Measurements from ENCODE around the gene NGEF.
"Not testable (repeated sequence)": the region's sequence is repeated elsewhere in the genome, so short reads cannot be mapped to it uniquely, and the experiment has no call there.

The NGEF gene

DNA sequence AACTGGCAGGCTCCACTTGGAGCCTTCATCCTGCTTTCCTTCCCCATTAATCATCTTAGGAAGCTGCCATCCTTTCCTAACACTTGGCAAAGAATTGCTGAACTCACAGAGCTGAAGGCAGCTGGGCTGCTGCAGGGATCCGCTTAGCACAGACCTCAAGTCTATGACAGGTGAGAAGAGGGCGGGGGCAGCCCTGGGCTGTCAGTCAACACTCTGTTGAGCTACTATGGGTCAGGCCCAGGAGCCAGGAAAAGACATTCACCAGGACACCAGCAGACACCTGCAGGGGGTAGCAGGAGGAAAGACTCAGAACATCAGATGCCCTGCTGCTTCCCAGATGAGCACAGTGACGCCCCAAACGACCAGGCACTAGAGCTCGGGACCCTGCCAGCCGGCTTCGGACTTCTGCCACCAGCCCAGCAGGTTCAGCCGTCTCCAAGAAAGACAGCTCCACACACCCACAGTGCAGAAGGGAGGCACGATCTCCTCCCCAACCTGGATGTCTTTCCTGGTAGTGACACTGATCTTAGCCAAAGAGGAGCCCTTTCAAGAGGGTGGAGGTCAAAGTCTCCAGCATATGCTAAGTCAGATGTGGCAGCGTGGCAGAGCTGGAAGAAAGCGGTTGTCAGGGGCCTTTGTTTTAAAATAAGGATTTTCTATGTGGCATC lies 87.8 kb downstream of the NGEF start:
- no peak for DNase-seq

GRCh38 chr2:232924433-232924832 lies 88.6 kb downstream of the NGEF start:
- DNase-seq = no peak

- DNase-seq = no peak
Observed at GRCh38 chr2:232920760-232921159, 92.3 kb downstream of the NGEF start.

GRCh38 chr2:232920055-232920454 lies 93.0 kb downstream of the NGEF start:
- DNase-seq = no peak

- DNase-seq = no peak
Observed at GRCh38 chr2:232919141-232919540, 93.9 kb downstream of the NGEF start.

- DNase-seq = no peak
Observed at GRCh38 chr2:232913903-232914302, 99.2 kb downstream of the NGEF start.

- no peak for DNase-seq
Observed at GRCh38 chr2:232911712-232912277, 101.3 kb downstream of the NGEF start.

DNA sequence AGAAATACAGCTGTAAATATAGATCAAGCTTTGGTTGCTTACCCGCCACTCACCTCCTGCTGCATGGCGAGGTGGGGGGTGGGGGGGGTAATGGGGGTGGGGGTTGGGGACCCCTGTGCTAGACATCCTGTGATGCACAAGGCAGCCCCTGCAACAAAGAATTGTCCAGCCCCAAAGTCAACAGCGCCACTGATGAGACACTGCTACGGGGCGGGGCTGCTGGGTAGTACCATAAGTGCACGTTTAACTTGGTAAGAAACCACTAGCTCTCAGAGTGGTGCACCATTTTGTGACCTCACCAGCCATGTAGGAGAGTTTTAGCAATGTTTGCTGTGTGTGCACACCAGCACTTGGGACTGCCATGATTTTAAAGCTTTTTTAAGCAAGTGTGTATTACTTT lies 102.7 kb downstream of the NGEF start:
- no peak for DNase-seq

GRCh38 chr2:232908695-232909094 lies 104.4 kb downstream of the NGEF start:
- DNase-seq = no peak

DNA sequence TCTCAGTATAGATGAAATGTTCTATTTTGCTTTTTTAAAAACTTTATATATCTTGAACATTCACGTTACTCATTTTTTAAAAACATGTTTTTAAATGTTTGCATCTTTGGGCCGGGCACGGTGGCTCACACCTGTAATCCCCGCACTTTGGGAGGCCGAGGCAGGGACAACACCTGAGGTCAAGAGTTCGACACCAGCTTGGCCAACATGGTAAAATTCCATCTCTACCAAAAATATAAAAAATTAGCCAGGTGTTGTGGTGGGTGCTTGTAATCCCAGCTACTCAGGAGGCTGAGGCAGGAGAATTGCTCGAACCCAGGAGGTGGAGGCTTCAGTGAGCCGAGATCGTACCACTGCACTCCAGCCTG lies 105.4 kb downstream of the NGEF start:
- DNase-seq = not testable (repeated sequence)

DNA sequence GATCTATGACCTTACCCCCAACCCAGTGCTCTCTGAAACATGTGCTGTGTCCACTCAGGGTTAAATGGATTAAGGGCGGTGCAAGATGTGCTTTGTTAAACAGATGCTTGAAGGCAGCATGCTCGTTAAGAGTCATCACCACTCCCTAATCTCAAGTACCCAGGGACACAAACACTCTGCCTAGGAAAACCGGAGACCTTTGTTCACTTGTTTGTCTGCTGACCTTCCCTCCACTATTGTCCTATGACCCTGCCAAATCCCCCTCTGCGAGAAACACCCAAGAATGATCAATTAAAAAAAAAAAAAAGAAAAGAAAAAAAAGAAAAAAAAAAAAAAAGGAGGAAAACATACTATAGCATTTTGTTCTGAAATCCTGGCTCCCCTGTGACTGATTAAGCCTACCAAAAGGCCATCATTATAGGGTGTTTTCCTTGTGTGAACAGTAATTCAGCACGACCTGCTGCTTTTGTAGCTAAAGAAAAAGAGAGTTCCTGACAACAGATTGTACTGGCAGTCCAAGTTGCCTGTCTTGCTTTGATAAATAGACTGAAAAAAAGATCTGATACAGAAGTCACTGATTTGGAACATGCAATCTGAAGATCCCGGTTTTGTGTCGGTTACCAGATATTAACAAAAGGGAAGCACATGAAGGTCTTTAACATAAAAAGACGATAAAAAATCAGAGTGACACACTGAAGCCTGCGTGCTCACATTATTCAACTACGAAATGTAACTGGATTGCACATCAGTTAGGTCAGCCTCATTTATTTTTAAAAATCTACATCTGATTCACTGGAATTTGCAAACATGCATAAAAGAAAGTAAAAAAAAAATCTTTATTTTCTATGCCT lies 106.0 kb downstream of the NGEF start:
- DNase-seq = not testable (repeated sequence)

DNA sequence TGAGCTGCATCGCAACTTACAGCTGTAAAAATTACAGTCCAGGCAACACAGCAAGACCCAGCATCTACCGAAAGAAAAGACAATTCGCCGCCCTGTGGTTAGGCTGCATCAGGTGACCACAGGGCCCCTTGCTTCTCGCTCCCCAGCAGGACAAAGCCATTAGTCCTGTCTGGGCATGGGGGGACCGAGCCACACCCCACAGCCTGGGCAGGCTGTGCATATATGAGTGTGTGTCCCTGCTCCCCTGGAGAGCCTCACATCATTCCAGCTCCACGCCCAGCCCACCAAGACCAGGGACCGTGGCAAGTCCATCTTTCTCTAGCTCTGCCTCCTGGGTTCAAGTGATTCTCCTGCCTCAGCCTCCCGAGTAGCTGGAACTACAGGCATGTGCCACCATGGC lies 109.1 kb downstream of the NGEF start:
- no peak for DNase-seq

DNA sequence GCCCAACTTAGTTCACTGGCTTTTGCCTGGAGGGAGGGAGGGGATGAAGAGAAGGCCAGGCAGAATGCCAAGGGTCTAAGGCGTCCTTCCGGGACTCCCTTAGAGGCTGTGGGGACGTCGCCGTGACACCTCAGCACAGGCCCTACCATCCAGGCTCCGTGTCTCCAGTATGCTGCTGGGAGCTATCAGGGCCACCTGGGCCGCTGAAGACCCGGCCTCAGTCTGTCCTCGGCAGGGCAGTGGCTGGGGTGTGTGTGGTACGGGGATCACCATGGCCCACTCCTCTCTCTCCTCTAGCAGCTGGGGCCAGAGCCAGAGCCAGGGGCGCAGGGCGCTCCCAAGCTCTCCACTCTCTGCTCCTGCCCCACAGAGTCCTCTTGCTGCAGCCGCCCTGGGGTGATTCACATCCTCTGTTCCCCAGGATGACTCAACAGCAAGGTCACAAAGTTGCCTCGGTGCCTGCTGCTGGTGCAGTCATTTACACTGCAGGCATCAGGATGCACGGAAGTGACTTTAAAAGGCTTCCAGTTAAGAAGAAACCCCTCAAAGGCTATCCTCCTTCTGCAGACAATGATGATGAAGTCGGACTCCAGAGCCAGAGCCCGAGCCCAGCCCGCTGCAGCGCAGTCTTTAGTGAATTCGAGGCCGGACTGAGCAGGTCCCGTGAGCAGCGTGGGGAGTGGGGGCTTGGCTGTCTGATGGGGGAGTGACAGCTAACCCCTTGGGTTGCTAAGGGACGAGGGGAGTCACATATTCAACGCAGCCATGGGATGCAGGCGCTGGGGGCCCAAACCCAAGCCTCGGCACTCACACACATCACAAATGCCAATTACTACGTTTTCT lies 111.1 kb downstream of the NGEF start:
- DNase-seq = no peak

GRCh38 chr2:232900811-232901735 lies 112.0 kb downstream of the NGEF start:
- no peak for DNase-seq

DNA sequence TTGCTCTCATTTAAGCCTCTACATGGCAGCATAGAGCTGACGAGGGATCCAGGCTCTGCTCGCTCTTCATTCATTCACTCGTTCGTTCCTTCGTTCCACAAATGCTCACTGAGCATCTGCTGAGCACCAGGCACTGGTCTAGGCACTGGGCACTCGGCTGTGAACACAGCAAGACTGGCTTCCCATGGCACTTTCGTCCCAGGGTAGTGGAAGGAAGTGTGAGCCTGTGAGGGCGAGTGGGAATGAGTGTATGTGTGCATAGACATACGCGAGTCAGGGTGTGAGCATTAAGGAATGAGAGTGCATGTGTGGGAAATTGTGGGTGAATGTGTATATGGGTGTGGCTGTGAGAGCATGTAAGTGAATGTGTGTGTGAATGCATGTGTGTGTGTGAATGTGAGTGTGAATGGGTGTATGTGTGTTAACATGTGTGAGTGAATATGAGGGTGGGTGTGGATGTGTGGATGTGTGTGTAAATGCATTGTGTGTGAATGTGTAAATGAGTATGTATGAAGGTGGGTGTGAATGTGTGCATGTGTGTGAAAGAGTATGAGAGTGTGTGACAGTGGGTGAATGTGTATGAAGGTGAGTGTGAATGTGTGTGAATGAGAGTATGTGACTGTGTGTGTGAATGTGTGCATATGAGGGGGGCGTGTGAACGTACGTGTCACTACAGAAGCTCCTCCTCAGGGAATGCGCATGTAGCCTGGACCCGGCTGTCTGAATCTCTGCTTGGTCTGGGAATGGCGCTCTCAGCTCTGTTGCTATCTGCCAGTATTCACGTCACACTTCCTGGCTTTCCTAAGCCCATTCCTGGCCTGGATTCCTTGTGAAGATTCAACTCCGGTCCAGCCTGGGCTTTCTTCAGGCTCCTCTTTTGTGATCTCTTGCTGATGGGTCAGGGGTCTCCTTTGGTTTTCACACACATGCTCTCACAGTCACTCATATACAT lies 114.2 kb downstream of the NGEF start:
- no peak for DNase-seq

DNA sequence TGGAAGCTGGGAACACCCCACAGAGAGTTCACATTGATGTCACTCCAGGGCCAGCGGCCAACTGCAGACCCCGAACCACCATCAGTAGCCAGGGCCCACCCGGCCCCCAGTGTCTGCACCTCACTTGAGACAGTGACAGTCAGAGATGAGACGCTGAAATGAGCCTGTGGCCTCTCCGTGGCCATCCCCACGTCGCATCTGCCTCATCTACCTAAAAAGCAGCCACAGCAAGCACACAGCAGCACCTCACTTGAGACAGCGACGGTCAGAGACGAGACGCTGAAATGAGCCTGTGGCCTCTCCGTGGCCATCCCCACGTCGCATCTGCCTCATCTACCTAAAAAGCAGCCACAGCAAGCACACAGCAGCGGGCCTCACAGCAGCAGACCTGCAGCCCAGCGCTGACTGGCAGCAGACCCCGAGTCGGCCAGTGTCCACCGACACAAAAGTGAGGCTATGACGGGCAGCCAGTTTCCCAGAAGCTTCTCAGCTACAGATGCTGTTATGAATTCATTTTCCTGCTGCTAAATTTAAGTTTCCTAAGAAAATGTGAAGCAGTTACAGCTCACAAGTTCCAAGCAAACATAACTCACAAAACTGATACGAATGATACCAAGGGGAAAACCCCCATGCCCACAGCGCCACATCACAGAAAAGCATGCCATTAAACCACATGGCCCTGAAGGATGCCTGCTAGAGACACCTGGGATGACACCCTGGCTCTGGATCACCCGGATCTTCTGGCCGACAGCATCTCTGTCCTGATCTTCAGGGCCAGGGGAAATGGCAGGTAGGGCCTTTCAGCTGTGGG lies 115.3 kb downstream of the NGEF start:
- DNase-seq = no peak

GRCh38 chr2:232896720-232897597 lies 116.1 kb downstream of the NGEF start:
- no peak for DNase-seq

GRCh38 chr2:232896111-232896510 lies 116.9 kb downstream of the NGEF start:
- no peak for DNase-seq

DNA sequence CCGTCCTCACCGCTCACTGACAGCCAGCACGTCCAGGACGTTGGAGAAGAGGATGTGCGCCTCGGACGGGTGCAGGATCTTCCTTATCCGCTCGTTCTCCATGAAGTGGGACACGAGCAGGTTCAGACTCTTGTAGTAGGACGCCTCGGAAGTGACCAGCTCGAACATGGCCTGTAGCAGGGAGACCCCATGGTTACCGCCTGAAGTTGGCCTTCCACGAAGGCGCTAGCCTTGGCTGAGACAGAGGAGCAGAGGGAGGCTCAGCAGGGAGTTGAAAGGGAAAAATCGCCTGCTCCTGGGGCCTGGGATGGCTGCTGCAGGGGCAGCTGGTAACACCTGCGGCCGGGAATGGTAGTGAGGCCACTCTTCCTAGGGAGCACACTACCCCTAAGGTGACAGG lies 118.3 kb downstream of the NGEF start:
- DNase-seq = no peak
